SK-N-MC (cell line): ENCODE measurements around the gene RASSF7.

Experiments
- EZH2 ChIP-seq: fragments of 200-600 bp; sonication (generic); IDR thresholded peaks from one replicate; pipeline ENCODE4 v1.6.1; 2017; ENCODE audit warnings: antibody characterized with exemption
- FOXP2 ChIP-seq: optimal IDR thresholded peaks from 2 replicates; pipeline ENCODE3; 2011; ENCODE audit warnings: mild to moderate bottlenecking, moderate library complexity; ENCODE audit not compliant: insufficient read depth; ENCODE audit errors: extremely low read length, control extremely low read depth
- POLR2AphosphoS5 ChIP-seq: IDR thresholded peaks from 2 replicates; pipeline ENCODE4 v1.6.1; 2012; ENCODE audit warnings: mild to moderate bottlenecking, low read depth, low read length, borderline replicate concordance

GRCh38 chr11:554428-555226 is 6.1 kb upstream of the RASSF7 start:
- no peak for TF ChIP-seq POLR2AphosphoS5
- TF ChIP-seq EZH2 = no peak
- no peak for TF ChIP-seq FOXP2
